ENCODE measurements around the gene TAB2. TPM values are rescaled to one million over a fixed set of nuclear protein-coding genes. Genes with fewer than 3 reads are reported as not detected.

The TAB2 gene
- total RNA-seq, 2 donors from 2014 or later = 25.7 to 26.2 TPM

DNA sequence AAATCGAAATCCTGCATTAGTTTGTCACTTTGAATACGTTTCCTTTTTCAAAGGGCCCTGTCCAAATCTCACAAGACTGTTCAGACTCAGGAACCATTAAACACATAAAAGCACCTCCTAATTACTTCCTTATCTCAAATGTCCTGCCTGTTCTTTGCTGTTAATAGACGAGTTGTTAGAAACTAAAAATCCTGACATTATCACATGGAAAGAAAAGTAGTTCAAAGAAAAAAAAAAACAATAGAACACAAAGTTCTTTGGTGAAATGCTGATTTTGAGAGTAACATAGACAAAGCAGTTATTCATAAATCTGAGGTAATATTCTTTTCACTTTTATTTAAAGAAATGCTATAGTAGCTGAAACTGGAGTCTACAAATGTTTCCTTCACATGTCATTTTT is 12.1 kb upstream of the TAB2 start:
- DNase-seq = no peak
- TF ChIP-seq POLR2A (IDR thresholded peaks at IDR 0.05) = no peak
- TF ChIP-seq, protein P1, sequence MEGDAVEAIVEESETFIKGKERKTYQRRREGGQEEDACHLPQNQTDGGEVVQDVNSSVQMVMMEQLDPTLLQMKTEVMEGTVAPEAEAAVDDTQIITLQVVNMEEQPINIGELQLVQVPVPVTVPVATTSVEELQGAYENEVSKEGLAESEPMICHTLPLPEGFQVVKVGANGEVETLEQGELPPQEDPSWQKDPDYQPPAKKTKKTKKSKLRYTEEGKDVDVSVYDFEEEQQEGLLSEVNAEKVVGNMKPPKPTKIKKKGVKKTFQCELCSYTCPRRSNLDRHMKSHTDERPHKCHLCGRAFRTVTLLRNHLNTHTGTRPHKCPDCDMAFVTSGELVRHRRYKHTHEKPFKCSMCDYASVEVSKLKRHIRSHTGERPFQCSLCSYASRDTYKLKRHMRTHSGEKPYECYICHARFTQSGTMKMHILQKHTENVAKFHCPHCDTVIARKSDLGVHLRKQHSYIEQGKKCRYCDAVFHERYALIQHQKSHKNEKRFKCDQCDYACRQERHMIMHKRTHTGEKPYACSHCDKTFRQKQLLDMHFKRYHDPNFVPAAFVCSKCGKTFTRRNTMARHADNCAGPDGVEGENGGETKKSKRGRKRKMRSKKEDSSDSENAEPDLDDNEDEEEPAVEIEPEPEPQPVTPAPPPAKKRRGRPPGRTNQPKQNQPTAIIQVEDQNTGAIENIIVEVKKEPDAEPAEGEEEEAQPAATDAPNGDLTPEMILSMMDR (IDR thresholded peaks at IDR 0.05) = no peak
- Histone ChIP-seq H3K27ac (no peak overlapping the region), H3K4me1 (no peaks in the 10 kb centered on the region), H3K4me3 (no peak overlapping the region), H3K36me3 (replicated peaks in 1 of 2; ENCODE audit: insufficient read depth in 1 of 2, low read depth in 2 of 2) (no peaks in the 10 kb centered on the region), H3K9me3 (no peaks in the 10 kb centered on the region), H3K27me3 (no peaks in the 10 kb centered on the region)
- no peak for ATAC-seq
- WGBS, 2 donors = 23 to 40% methylated on average over 3 of the region's 3 CpGs
- intact Hi-C loops (cut with DNase I) = no loop called here

DNA sequence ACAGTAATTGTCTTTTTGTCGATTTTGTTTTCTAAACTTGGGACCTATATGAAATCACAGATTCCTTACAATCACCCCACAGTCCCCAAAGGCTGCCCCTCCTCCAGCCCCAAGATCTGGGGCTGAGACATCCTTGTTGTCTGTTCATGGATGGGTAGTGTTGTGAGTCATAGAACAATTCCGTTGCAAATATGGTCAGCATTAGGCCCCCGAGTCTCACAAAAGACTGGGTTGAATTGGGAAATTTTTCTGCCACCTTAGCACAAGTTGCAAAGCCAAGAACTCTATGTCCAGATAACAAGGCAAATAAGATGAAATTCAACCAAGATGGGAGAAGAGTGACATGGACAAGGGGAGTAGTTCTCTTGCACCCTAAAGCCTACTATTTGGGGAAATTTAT is 10.5 kb upstream of the TAB2 start:
- DNase-seq = no peak
- no peak for ATAC-seq

DNA sequence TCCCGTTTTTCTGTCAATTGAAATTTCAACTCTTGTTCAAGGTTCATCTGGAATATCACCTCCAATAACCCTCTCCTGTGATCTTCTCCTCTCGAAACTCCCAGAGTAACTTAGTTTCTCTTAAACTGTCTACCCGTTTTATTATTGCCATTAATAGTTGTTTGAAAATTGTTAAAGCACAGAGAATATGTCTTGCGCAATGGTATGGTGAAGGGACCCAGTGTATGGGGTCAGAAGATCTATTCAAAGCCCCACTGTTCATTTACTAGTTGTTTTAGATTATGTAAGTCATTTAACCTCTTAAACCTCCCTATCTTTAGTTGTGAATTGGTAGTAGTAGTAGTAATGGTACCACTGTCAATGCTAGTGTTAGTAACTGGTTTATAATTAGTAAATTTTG is 6.2 kb upstream of the TAB2 start:
- ATAC-seq (no peak), DNase-seq (no peak)
- WGBS, 2 donors = 62 to 74% methylated on average over 4 of the region's 4 CpGs
- intact Hi-C loops (cut with DNase I) = no loop called here
- no peak overlapping the region for H3K27ac ChIP-seq
- no peak overlapping the region for H3K4me3 ChIP-seq
- TF ChIP-seq POLR2A (IDR thresholded peaks at IDR 0.05) = no peak
- TF ChIP-seq, protein P1 (IDR thresholded peaks at IDR 0.05) = no peak
- H3K27me3 ChIP-seq = no peaks in the 10 kb centered on the region
- H3K36me3 ChIP-seq (replicated peaks in 1 of 2; ENCODE audit: insufficient read depth in 1 of 2, low read depth in 2 of 2) = no peaks in the 10 kb centered on the region
- no peaks in the 10 kb centered on the region for H3K9me3 ChIP-seq
- H3K4me1 ChIP-seq = peaks cover 4% of the 10 kb centered on the region

More for the DNA sequence above, 10.5 kb upstream of the TAB2 start:
- Histone ChIP-seq H3K27me3 (no peaks in the 10 kb centered on the region), H3K4me3 (no peak overlapping the region), H3K9me3 (no peaks in the 10 kb centered on the region), H3K27ac (no peak overlapping the region), H3K36me3 (replicated peaks in 1 of 2; ENCODE audit: insufficient read depth in 1 of 2, low read depth in 2 of 2) (no peaks in the 10 kb centered on the region), H3K4me1 (no peaks in the 10 kb centered on the region)
- no peak for TF ChIP-seq POLR2A (IDR thresholded peaks at IDR 0.05)
- TF ChIP-seq, protein P1 (IDR thresholded peaks at IDR 0.05) = no peak
- intact Hi-C loops (cut with DNase I) = no loop called here
- WGBS, 2 donors = 64 to 74% methylated on average over 3 of the region's 3 CpGs

DNA sequence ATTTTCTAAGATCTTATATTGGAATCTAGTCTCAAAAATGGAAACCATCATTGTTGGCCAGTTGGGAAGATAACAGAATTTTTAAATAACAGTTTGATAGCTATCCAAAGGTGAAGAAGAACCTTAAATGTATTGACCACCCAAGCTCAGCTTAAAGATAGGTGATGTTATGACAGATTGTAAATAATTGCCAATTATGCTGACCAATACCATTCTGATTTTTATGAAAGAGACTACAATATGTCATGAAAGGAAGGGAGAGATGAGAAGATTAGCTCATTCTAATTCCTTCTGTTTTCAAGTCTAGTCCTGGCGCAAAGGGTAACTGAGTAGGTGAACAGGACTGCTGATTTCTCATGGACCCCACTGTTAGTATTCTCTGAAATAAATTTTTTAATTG is 5.7 kb upstream of the TAB2 start:
- no peak for ATAC-seq
- intact Hi-C loops (cut with DNase I) = no loop called here

DNA sequence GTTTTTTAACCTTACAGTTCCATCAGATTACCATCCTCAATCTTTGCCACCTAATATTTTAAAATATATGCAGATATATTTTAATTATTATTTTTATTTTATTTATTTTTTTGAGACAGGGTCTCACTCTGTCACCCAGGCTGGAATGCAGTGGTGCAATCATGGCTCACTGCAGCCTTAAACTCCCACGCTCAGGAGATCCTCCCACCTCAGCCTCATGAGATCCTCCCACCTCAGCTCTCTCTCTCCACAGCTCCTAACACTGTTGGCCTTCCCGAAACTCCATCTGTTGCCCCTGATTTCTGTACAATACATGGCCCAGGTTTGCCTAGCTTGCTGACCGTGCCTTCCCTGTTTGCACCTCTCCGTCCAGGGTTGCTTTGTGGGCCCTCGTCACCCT is 4.4 kb upstream of the TAB2 start:
- intact Hi-C loops (cut with DNase I) = no loop called here
- H3K27ac ChIP-seq = no peak overlapping the region

More for the DNA sequence above, 5.7 kb upstream of the TAB2 start:
- Histone ChIP-seq H3K27ac (no peak overlapping the region), H3K27me3 (no peaks in the 10 kb centered on the region), H3K4me3 (no peak overlapping the region), H3K4me1 (peaks cover 8% of the 10 kb centered on the region), H3K9me3 (no peaks in the 10 kb centered on the region), H3K36me3 (replicated peaks in 1 of 2; ENCODE audit: insufficient read depth in 1 of 2, low read depth in 2 of 2) (no peaks in the 10 kb centered on the region)
- TF ChIP-seq, protein P1 (IDR thresholded peaks at IDR 0.05) = no peak
- 100% methylated on average over 1 of the region's 1 CpG for WGBS, 2 donors
- no peak for DNase-seq

More for the DNA sequence above, 4.4 kb upstream of the TAB2 start:
- Histone ChIP-seq H3K4me1 (peaks cover 8% of the 10 kb centered on the region), H3K4me3 (no peak overlapping the region), H3K36me3 (replicated peaks in 1 of 2; ENCODE audit: insufficient read depth in 1 of 2, low read depth in 2 of 2) (no peaks in the 10 kb centered on the region), H3K27me3 (no peaks in the 10 kb centered on the region), H3K9me3 (no peaks in the 10 kb centered on the region)
- WGBS, 2 donors = 83 to 100% methylated on average over 4 to 5 of the region's 5 CpGs
- no peak for ATAC-seq
- no peak for DNase-seq
- TF ChIP-seq, protein P1 (IDR thresholded peaks at IDR 0.05) = no peak
- no peak for TF ChIP-seq POLR2A (IDR thresholded peaks at IDR 0.05)

Measured in body of pancreas (tissue), 4 donors.